HepG2 (cell line): ENCODE data around the gene ZNF273. TPM values are rescaled to one million over a fixed set of nuclear protein-coding genes. Genes with fewer than 3 reads are reported as not detected.
A peak's percentile ranks its signal among the peaks of the same experiment; 100 is the strongest.

ENCODE experiments used
- ATRX ChIP-seq: sonication (generic); formaldehyde crosslinking; IDR thresholded peaks from 2 replicates; pipeline ENCODE4 v1.4.0; 2020; ENCODE audit warnings: missing genetic modification reagents, borderline replicate concordance
- BORCS8-MEF2B ChIP-seq: sonication (generic); formaldehyde crosslinking; IDR thresholded peaks from 2 replicates; pipeline ENCODE4 v1.8.0; 2022; ENCODE audit warnings: mild to moderate bottlenecking, missing genetic modification reagents
- BRF2 ChIP-seq: sonication (generic); formaldehyde crosslinking; IDR thresholded peaks from 2 replicates; pipeline ENCODE4 v1.8.1; 2022; ENCODE audit warnings: mild to moderate bottlenecking, missing genetic modification reagents
- CREB1 ChIP-seq, 2 experiments: fragments of 450-650 bp in 1 of 2; IDR thresholded peaks; 2 replicates each; pipeline ENCODE4 v1.6.1; 2016 to 2017; ENCODE audit warnings: control low read depth in 1 of 2, mild to moderate bottlenecking in 1 of 2, missing compliant biosample characterization in 1 of 2, missing genetic modification characterization in 1 of 2
- EED ChIP-seq: sonication (generic); formaldehyde crosslinking; IDR thresholded peaks from 2 replicates; pipeline ENCODE4 v1.5.0; 2020; ENCODE audit warnings: mild to moderate bottlenecking, missing genetic modification reagents
- ELF1 ChIP-seq: sonication (generic); formaldehyde crosslinking; IDR thresholded peaks from 2 replicates; pipeline ENCODE4 v1.4.0; 2020; ENCODE audit warnings: missing genetic modification reagents
- GATAD1 ChIP-seq: IDR thresholded peaks from 2 replicates; pipeline ENCODE4 v1.6.1; 2016; ENCODE audit warnings: missing genetic modification reagents, missing compliant biosample characterization
- HDAC2 ChIP-seq: sonication (generic); formaldehyde crosslinking; IDR thresholded peaks from 2 replicates; pipeline ENCODE4 v1.4.0; 2020; ENCODE audit warnings: missing genetic modification reagents
- KAT7 ChIP-seq: IDR thresholded peaks from 2 replicates; pipeline ENCODE4 v1.6.1; 2018; ENCODE audit warnings: borderline replicate concordance, missing compliant biosample characterization
- LRRFIP1 ChIP-seq: sonication (generic); formaldehyde crosslinking; conservative IDR thresholded peaks from 2 replicates; pipeline ENCODE4 v1.4.0; 2020; ENCODE audit warnings: missing genetic modification reagents
- POLR2A ChIP-seq, 2 experiments: IDR thresholded peaks; 2 replicates each; pipeline ENCODE4 v1.6.1; 2011; ENCODE audit warnings: low read depth in 2 of 2, low read length in 2 of 2, mild to moderate bottlenecking in 1 of 2, moderate library complexity in 1 of 2; ENCODE audit not compliant: insufficient read depth in 1 of 2
- REL ChIP-seq: sonication (generic); formaldehyde crosslinking; conservative IDR thresholded peaks from 2 replicates; pipeline ENCODE4 v1.8.0; 2022; ENCODE audit warnings: mild to moderate bottlenecking, missing genetic modification reagents, moderate library complexity
- REPIN1 ChIP-seq: sonication (generic); formaldehyde crosslinking; IDR thresholded peaks from 2 replicates; pipeline ENCODE4 v1.8.0; 2022; ENCODE audit warnings: missing genetic modification reagents, low read depth, mild to moderate bottlenecking, borderline replicate concordance
- RFXANK ChIP-seq: IDR thresholded peaks from 2 replicates; pipeline ENCODE4 v1.6.1; 2016
- SRF ChIP-seq: IDR thresholded peaks from 2 replicates; pipeline ENCODE4 v1.6.1; 2011; ENCODE audit warnings: mild to moderate bottlenecking, low read depth, low read length, moderate library complexity
- THRA ChIP-seq: sonication (generic); formaldehyde crosslinking; IDR thresholded peaks from 2 replicates; pipeline ENCODE4 v1.4.0; 2020; ENCODE audit warnings: missing genetic modification reagents, borderline replicate concordance
- ZBTB44 ChIP-seq: sonication (generic); formaldehyde crosslinking; IDR thresholded peaks from 2 replicates; pipeline ENCODE4 v1.4.0; 2020; ENCODE audit warnings: missing genetic modification reagents
- ZBTB7B ChIP-seq: sonication (generic); formaldehyde crosslinking; IDR thresholded peaks from 2 replicates; pipeline ENCODE4 v1.4.0; 2020; ENCODE audit warnings: missing genetic modification reagents
- ZMAT3 ChIP-seq: sonication (generic); formaldehyde crosslinking; conservative IDR thresholded peaks from 2 replicates; pipeline ENCODE4 v1.7.0; 2021; ENCODE audit warnings: missing genetic modification reagents
- ZNF256 ChIP-seq: sonication (generic); formaldehyde crosslinking; conservative IDR thresholded peaks from 2 replicates; pipeline ENCODE4 v1.4.0; 2020; ENCODE audit warnings: missing genetic modification reagents
- ZNF354B ChIP-seq: sonication (generic); formaldehyde crosslinking; IDR thresholded peaks from 2 replicates; pipeline ENCODE4 v1.8.0; 2022; ENCODE audit warnings: mild to moderate bottlenecking, missing genetic modification reagents
- ZNF670 ChIP-seq: sonication (generic); formaldehyde crosslinking; IDR thresholded peaks from 2 replicates; pipeline ENCODE4 v1.8.0; 2022; ENCODE audit warnings: mild to moderate bottlenecking, missing genetic modification reagents, borderline replicate concordance
- polyA plus RNA-seq, 8 experiments: library from polyadenylated mRNA; depleted of rRNA in 3 of 8; stranded (reverse) in 7 of 8; unstranded in 1 of 8; fragments of >200 nt; fragmentation: Illumina TruSeq in 4 of 8; extraction: Trizol in 4 of 8; gene quantifications; 2 replicates each; pipeline versions ENCODE4 v1.2.1 to v1.2.3, GENCODE V29; 2011 to 2016; ENCODE audit warnings: low read depth in 4 of 8, missing spikeins in 1 of 8, mixed read lengths in 1 of 8; ENCODE audit not compliant: insufficient read depth in 1 of 8
- total RNA-seq, 5 experiments: library from RNA; depleted of rRNA; stranded (reverse); fragments of >200 nt; fragmentation: Illumina TruSeq; extraction: Trizol; gene quantifications; 2 replicates each; pipeline ENCODE4 v1.2.3, GENCODE V29; 2016; ENCODE audit warnings: low read depth in 1 of 5

Gene ZNF273
- total and polyA plus RNA-seq, 2 of the 13 experiments (the other 11 are each of a cell fraction or from before 2014, with no cell fraction given) = 1.7 to 5.8 TPM

GRCh38 chr7:64902806-64903721 lies at the start of gene ZNF273 (continued):
- no peak for TF ChIP-seq ATRX (CRISPR knock-in tag)
- TF ChIP-seq ZBTB7B (CRISPR knock-in tag) = peak; percentile 27; the same call in 1 of the 2 replicates
- peak; percentile 84 for TF ChIP-seq ELF1 (CRISPR knock-in tag)
- TF ChIP-seq BORCS8-MEF2B (CRISPR knock-in tag) = peak; percentile 49; the same call in 1 of the 2 replicates
- no peak for TF ChIP-seq ZMAT3 (CRISPR knock-in tag)
- no peak for TF ChIP-seq REL (CRISPR knock-in tag)
- no peak for TF ChIP-seq ZNF256 (CRISPR knock-in tag)
- TF ChIP-seq HDAC2 (CRISPR knock-in tag) = peak; percentile 26; the same call in 1 of the 2 replicates
- no peak for TF ChIP-seq GATAD1 (CRISPR knock-in tag)
- TF ChIP-seq ZNF670 = no peak
- TF ChIP-seq CREB1 (IDR thresholded peaks at IDR 0.05) = 0 out of 2 replicates have a peak, but pooled peaks have one; percentile 19
- TF ChIP-seq CREB1 (CRISPR knock-in tag; IDR thresholded peaks at IDR 0.05) = no peak
- no peak for TF ChIP-seq THRA
- TF ChIP-seq POLR2A (IDR thresholded peaks at IDR 0.05; ENCODE audit: insufficient read depth in 1 of 2, low read depth in 2 of 2, low read length in 2 of 2) = peak; percentile 76 to 79
- peak; percentile 50; the same call in 1 of the 2 replicates for TF ChIP-seq KAT7 (CRISPR knock-in tag)
- no peak; the same call in 1 of the 2 replicates for TF ChIP-seq ZBTB44
- no peak for TF ChIP-seq LRRFIP1 (CRISPR knock-in tag)
- TF ChIP-seq REPIN1 = 0 out of 2 replicates have a peak, but pooled peaks have one; percentile 35
- no peak for TF ChIP-seq RFXANK (CRISPR knock-in tag)
- no peak for TF ChIP-seq SRF
- TF ChIP-seq EED = no peak
- TF ChIP-seq ZNF354B (CRISPR knock-in tag) = no peak
- no peak for TF ChIP-seq BRF2 (CRISPR knock-in tag)
